Activated CD4-positive, alpha-beta memory T cell treated with anti-CD3 and anti-CD28 coated beads for 36 hours (primary cell): ENCODE results near the gene MYL11. TPM values are rescaled to one million over a fixed set of nuclear protein-coding genes. Genes with fewer than 3 reads are reported as not detected.

Source experiments
- CTCF ChIA-PET: fragments of 350-600 bp; sonication (Branson Sonifier 250); formaldehyde crosslinking; loops from one replicate; lab custom pipeline; 2021; ENCODE audit warnings: antibody characterized with exemption, inconsistent platforms; lab: Charles Lee
- POLR2A ChIA-PET: fragments of 350-600 bp; sonication (Branson Sonifier 250); formaldehyde crosslinking; loops from one replicate; lab custom pipeline; 2021; ENCODE audit warnings: antibody characterized with exemption; lab: Charles Lee
- DNase-seq: peaks from one replicate; pipeline ENCODE4 v3.0.0-alpha.2; 2020
- H3K27ac Mint-ChIP-seq: one replicate; pipeline ENCODE4 v1.8.0; 2021; ENCODE audit warnings: mixed read lengths
- H3K27me3 Mint-ChIP-seq: one replicate; pipeline ENCODE4 v1.8.0; 2021; ENCODE audit warnings: mixed read lengths
- H3K36me3 Mint-ChIP-seq: one replicate; pipeline ENCODE4 v1.8.0; 2021; ENCODE audit warnings: mixed read lengths
- H3K4me1 Mint-ChIP-seq: one replicate; pipeline ENCODE4 v1.8.0; 2021; ENCODE audit warnings: low read depth, mixed read lengths
- H3K4me3 Mint-ChIP-seq: one replicate; pipeline ENCODE4 v1.8.0; 2021; ENCODE audit warnings: mild to moderate bottlenecking, mixed read lengths
- H3K9me3 Mint-ChIP-seq: one replicate; pipeline ENCODE4 v1.8.0; 2021; ENCODE audit warnings: mixed read lengths
- intact Hi-C: fragments of 100-400 bp; cut with micrococcal nuclease; formaldehyde crosslinking; loops from one replicate; pipeline ENCODE4 v1.15.1; 2023
- total RNA-seq, 2 experiments: library from RNA; stranded (reverse); gene quantifications; one replicate each; pipeline ENCODE4 v1.2.3, GENCODE V29; 2021

MYL11 gene
- total RNA-seq, 2 experiments from 2014 or later: 0.83 to 1.6 TPM

GRCh38 chr16:30348113-30348512, 26.5 kb upstream of the MYL11 start:
- no peak overlapping the region for H3K4me3 Mint-ChIP-seq
- no peaks in the 10 kb centered on the region for H3K9me3 Mint-ChIP-seq
- peaks cover 31% of the 10 kb centered on the region for H3K36me3 Mint-ChIP-seq
- CTCF ChIA-PET: no interaction called here
- POLR2A ChIA-PET: interaction anchor here (0.5 kb wide), 1 partner anchor 1856 kb away, joined by 4 read pairs; no protein-coding TSS in a partner anchor
- H3K27me3 Mint-ChIP-seq: no peaks in the 10 kb centered on the region
- no peak overlapping the region for H3K27ac Mint-ChIP-seq
- intact Hi-C loops: no loop called here
- peaks cover 22% of the 10 kb centered on the region for H3K4me1 Mint-ChIP-seq
- DNase-seq: no peak

GRCh38 chr16:30348929-30349328, 25.7 kb upstream of the MYL11 start:
- ChIA-PET CTCF (no interaction called here), POLR2A (interaction anchor here (1.5 kb wide), 1 partner anchor 53 kb away, joined by 5 read pairs; no protein-coding TSS in a partner anchor)
- Mint-ChIP-seq H3K4me3 (no peak overlapping the region), H3K36me3 (peaks cover 34% of the 10 kb centered on the region), H3K9me3 (no peaks in the 10 kb centered on the region), H3K4me1 (peaks cover 29% of the 10 kb centered on the region), H3K27me3 (no peaks in the 10 kb centered on the region), H3K27ac (no peak overlapping the region)
- no peak for DNase-seq
- intact Hi-C loops: no loop called here

- ChIA-PET CTCF (no interaction called here), POLR2A (interaction anchor here (1.5 kb wide), 1 partner anchor 53 kb away, joined by 5 read pairs; no protein-coding TSS in a partner anchor)
- Mint-ChIP-seq H3K4me3 (no peak overlapping the region), H3K4me1 (peaks cover 36% of the 10 kb centered on the region), H3K9me3 (no peaks in the 10 kb centered on the region), H3K27ac (peak overlapping the region; percentile 84), H3K36me3 (peaks cover 38% of the 10 kb centered on the region), H3K27me3 (no peaks in the 10 kb centered on the region)
- intact Hi-C loops: no loop called here
- no peak for DNase-seq
These were observed 24.9 kb upstream of the MYL11 start for GRCh38 chr16:30349675-30350074.

GRCh38 chr16:30350134-30350871, 24.3 kb upstream of the MYL11 start:
- CTCF ChIA-PET: no interaction called here
- H3K4me3 Mint-ChIP-seq: no peak overlapping the region

GRCh38 chr16:30351001-30351441, 23.6 kb upstream of the MYL11 start:
- no peak overlapping the region for H3K4me3 Mint-ChIP-seq
- no peak for DNase-seq
- no peaks in the 10 kb centered on the region for H3K9me3 Mint-ChIP-seq
- ChIA-PET CTCF (no interaction called here), POLR2A (no interaction called here)
- H3K36me3 Mint-ChIP-seq: peaks cover 43% of the 10 kb centered on the region
- peaks cover 41% of the 10 kb centered on the region for H3K4me1 Mint-ChIP-seq
- H3K27ac Mint-ChIP-seq: peak overlapping the region; percentile 84
- no peaks in the 10 kb centered on the region for H3K27me3 Mint-ChIP-seq
- intact Hi-C loops: no loop called here

More at GRCh38 chr16:30350134-30350871, 24.3 kb upstream of the MYL11 start:
- intact Hi-C loops: no loop called here
- H3K4me1 Mint-ChIP-seq: peaks cover 36% of the 10 kb centered on the region
- H3K36me3 Mint-ChIP-seq: peaks cover 42% of the 10 kb centered on the region
- H3K27me3 Mint-ChIP-seq: no peaks in the 10 kb centered on the region
- POLR2A ChIA-PET: interaction anchor here (1.5 kb wide), 1 partner anchor 52 kb away, joined by 5 read pairs; no protein-coding TSS in a partner anchor
- DNase-seq: peak; percentile 56
- H3K27ac Mint-ChIP-seq: peak overlapping the region; percentile 84
- no peaks in the 10 kb centered on the region for H3K9me3 Mint-ChIP-seq

- H3K27me3 Mint-ChIP-seq: no peaks in the 10 kb centered on the region
- H3K27ac Mint-ChIP-seq: peak overlapping the region; percentile 51
- no peak overlapping the region for H3K4me3 Mint-ChIP-seq
- ChIA-PET POLR2A (no interaction called here), CTCF (no interaction called here)
- H3K9me3 Mint-ChIP-seq: no peaks in the 10 kb centered on the region
- DNase-seq: no peak
- peaks cover 48% of the 10 kb centered on the region for H3K4me1 Mint-ChIP-seq
- H3K36me3 Mint-ChIP-seq: peaks cover 45% of the 10 kb centered on the region
- intact Hi-C loops: no loop called here
These were observed 22.8 kb upstream of the MYL11 start for GRCh38 chr16:30351586-30352419.

GRCh38 chr16:30352488-30353401, 21.9 kb upstream of the MYL11 start:
- POLR2A ChIA-PET: no interaction called here
- DNase-seq: no peak
- H3K4me1 Mint-ChIP-seq: peaks cover 53% of the 10 kb centered on the region
- H3K27me3 Mint-ChIP-seq: no peaks in the 10 kb centered on the region
- no peaks in the 10 kb centered on the region for H3K9me3 Mint-ChIP-seq
- peaks cover 54% of the 10 kb centered on the region for H3K36me3 Mint-ChIP-seq
- CTCF ChIA-PET: interaction anchor here (1.2 to 2.3 kb wide), 2 partner anchors 18 to 57 kb away, joined by 4 to 10 read pairs; partner anchors contain the start of gene TBC1D10B
- H3K4me3 Mint-ChIP-seq: peak overlapping the region; percentile 3
- intact Hi-C loops: no loop called here
- H3K27ac Mint-ChIP-seq: peak overlapping the region; percentile 18

- Mint-ChIP-seq H3K9me3 (no peaks in the 10 kb centered on the region), H3K27me3 (no peaks in the 10 kb centered on the region), H3K4me3 (peak overlapping the region; percentile 94), H3K4me1 (peaks cover 53% of the 10 kb centered on the region), H3K27ac (peak overlapping the region; percentile 95), H3K36me3 (peaks cover 54% of the 10 kb centered on the region)
- CTCF ChIA-PET: interaction anchor here (0.7 to 2.3 kb wide), 5 partner anchors 17 to 263 kb away, joined by 3 to 10 read pairs (median 4); partner anchors contain the start of genes TBC1D10B and ZNF771
- intact Hi-C loops: loop anchor here (2.0 kb wide), 1 partner anchor 55 kb away; no protein-coding TSS in a partner anchor
- DNase-seq: no peak
- POLR2A ChIA-PET: interaction anchor here (1.2 to 1.7 kb wide), 5 partner anchors 17 to 64 kb away, joined by 3 to 6 read pairs (median 4); partner anchors contain the start of genes SEPTIN1 and TBC1D10B
These were observed 21.0 kb upstream of the MYL11 start for GRCh38 chr16:30353438-30354129.

- H3K4me1 Mint-ChIP-seq: peaks cover 51% of the 10 kb centered on the region
- H3K36me3 Mint-ChIP-seq: peaks cover 55% of the 10 kb centered on the region
- peak overlapping the region; percentile 94 for H3K4me3 Mint-ChIP-seq
- intact Hi-C loops: loop anchor here (1.0 to 2.0 kb wide), 2 partner anchors 16 to 54 kb away; partner anchors contain the start of gene TBC1D10B
- no peaks in the 10 kb centered on the region for H3K27me3 Mint-ChIP-seq
- no peaks in the 10 kb centered on the region for H3K9me3 Mint-ChIP-seq
- H3K27ac Mint-ChIP-seq: peak overlapping the region; percentile 95
- ChIA-PET CTCF (interaction anchor here (0.6 to 2.3 kb wide), 5 partner anchors 16 to 262 kb away, joined by 3 to 10 read pairs (median 4); partner anchors contain the start of genes TBC1D10B and ZNF771), POLR2A (interaction anchor here (0.9 to 1.7 kb wide), 6 partner anchors 14 to 63 kb away, joined by 3 to 6 read pairs (median 4); partner anchors contain the start of genes SEPTIN1 and TBC1D10B)
- no peak for DNase-seq
These were observed 20.0 kb upstream of the MYL11 start for GRCh38 chr16:30354423-30355143.
